HG03066 (cell line): ENCODE results near the gene DNAH17.

Source experiments
- ATAC-seq: cut with Tn5 transposase; IDR thresholded peaks from one replicate; pipeline ENCODE4 v1.9.1; 2021; ENCODE audit warnings: low read depth; ENCODE audit not compliant: unreplicated experiment

The DNAH17 gene

GRCh38 chr17:78434455-78435329 lies 142.5 kb downstream of the DNAH17 start:
- no peak for ATAC-seq

- ATAC-seq, result no peak
Observed at GRCh38 chr17:78433780-78434335, 143.3 kb downstream of the DNAH17 start.

DNA sequence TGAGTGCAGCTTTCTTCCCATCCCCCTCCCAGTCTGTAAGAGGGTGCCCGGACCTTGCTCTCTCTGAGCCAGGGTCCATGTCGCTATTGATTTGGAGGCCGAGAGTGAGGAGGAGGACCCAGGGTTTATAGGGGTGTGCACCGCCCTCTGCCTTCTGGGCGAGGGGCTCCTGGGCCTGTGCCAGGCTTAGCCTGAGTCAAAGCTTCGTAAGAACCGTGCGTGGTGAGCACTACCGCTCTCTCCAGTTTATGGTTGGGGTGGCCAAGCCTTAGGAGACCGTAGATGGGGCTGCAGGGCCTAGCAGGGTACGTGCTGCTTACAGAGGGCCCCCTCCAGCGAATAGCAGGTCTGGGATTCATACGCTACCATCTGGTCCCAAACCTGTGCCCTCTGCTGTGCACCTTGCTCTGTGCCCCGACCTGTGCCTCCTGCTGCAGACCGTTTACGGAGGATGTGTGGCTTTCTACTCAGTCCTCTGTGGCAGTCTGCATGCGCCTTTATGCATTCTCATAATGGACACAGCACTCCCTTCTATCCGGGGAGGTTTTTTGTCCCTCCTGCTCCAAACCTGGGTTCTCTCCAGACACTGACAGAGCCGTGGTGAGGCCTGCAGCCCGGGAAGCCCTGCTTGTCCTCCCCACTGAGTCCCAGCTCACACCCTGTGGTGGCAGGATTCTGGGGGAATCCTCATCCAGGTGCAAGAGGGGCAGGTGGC lies 144.0 kb downstream of the DNAH17 start:
- ATAC-seq, result no peak

- ATAC-seq, result no peak
Observed at GRCh38 chr17:78432226-78433012, 144.8 kb downstream of the DNAH17 start.

- ATAC-seq, result no peak
Observed at GRCh38 chr17:78431692-78431958, 145.6 kb downstream of the DNAH17 start.

DNA sequence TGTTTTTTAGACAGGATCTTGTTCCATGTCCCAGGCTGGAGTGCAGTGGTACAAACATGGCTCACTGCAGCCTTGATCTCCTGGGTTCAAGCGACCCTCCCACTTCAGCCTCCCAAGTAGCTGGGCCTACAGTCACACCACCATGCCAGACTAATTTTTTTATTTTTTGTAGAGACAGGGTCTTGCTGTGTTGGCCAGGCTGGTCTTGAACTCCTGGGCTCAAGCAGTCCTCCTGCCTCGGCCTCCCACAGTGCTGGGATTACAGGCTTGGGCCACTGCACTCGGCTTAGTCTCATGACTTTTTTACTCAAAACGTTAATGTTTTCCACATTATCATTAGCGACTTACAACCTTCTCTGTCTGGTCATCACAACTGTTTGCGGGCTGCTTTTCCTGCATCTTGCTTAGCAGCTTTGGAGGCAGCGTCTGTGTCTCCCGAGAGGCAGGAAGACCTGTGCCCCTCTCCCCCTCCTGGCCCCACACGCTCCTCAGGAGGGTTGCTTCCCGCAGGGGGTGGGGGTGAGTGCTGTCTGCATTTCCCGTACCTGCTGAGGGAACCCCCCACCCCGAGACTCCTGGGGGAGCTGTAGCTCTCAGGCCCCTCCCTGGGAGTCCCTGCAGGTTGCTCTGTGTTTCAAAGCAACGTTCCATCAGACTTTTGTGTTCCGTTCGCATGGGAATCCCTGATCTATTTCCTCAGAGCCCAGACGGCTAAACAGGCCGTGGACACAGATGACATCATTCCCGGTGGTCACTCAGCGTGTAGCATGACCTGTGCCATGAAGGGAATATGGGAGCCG lies 146.1 kb downstream of the DNAH17 start:
- ATAC-seq, result no peak

- no peak for ATAC-seq
Observed at GRCh38 chr17:78429618-78429995, 147.6 kb downstream of the DNAH17 start.

- ATAC-seq, result no peak
Observed at GRCh38 chr17:78428836-78429617, 148.2 kb downstream of the DNAH17 start.

- ATAC-seq, result no peak
Observed at GRCh38 chr17:78428025-78428575, 149.1 kb downstream of the DNAH17 start.

DNA sequence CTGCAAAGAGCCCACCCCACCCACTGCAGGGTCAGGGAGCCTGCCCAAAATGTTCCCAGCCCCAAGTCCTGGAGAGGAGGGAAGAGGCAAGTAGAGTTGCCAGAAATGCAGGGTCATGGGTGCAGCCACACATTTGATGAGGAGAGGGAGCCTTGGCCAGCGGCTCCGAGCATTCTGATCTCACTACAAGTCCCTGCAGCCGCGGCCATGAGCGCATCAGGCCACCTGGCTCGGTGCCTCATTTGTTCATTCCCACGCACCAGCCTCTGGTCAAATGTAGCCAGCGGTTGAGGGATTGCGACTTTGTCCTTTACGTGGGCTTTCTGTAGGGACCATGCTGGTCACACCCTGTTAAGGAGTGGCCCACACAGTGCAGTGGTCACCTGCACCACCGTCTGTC lies 150.1 kb downstream of the DNAH17 start:
- ATAC-seq, result no peak

GRCh38 chr17:78426293-78426879 lies 150.8 kb downstream of the DNAH17 start:
- ATAC-seq, result no peak

- ATAC-seq, result no peak
Observed at GRCh38 chr17:78425429-78425828, 151.8 kb downstream of the DNAH17 start.

GRCh38 chr17:78423961-78424675 lies 153.1 kb downstream of the DNAH17 start:
- ATAC-seq, result no peak

DNA sequence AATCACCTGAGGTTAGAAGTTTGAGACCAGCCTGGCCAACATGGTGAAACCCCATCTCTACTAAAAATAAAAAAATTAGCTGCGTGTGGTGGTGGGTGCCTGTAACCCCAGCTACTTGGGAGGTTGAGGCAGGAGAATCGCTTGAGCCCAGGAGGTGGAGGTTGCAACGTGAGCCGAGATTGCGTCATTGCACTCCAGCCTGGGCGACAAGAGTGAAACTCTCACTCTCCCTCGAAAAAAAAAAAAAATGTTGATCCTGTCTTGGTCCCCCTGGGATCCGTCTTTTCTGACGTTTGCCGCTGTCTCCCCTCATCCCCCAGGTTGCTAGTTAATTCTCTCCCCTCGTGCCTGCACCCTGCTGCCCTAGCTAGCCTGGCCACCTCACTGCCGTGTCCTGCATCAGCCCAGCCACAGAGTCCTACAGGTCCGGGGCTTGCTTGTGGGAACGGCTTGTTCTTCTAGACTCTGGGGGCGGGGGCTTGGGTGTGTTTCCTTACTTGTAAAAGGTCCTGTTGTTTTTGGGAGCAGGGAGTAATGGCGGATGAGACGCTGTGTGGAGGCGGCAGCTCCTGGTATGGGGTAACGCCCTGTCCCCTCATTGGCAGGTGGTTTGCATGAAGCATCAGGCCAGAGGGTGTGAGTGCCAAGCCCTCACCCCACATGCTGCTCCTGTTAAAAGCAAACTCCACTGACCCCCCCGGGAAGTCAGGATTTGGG lies 154.2 kb downstream of the DNAH17 start:
- no peak for ATAC-seq

- no peak for ATAC-seq
Observed at GRCh38 chr17:78422267-78422605, 155.0 kb downstream of the DNAH17 start.

- no peak for ATAC-seq
Observed at GRCh38 chr17:78421534-78422266, 155.5 kb downstream of the DNAH17 start.

- ATAC-seq, result no peak
Observed at GRCh38 chr17:78421084-78421533, 156.1 kb downstream of the DNAH17 start.
